Uterus (tissue), 4 donors: Measurements from ENCODE around the gene ENTPD7. TPM values are rescaled to one million over a fixed set of nuclear protein-coding genes. Genes with fewer than 3 reads are reported as not detected.

Experiments
- DNase-seq, 2 donors: peaks; one replicate each; pipeline ENCODE4 v3.0.0-alpha.2; 2019 to 2020
- H3K27ac ChIP-seq, 2 donors: fragments of 200-600 bp; sonication (generic); 1 replicate in 1 of 2; 2 replicates in 1 of 2; pipeline ENCODE4 v1.5.1; 2016 to 2018
- H3K27me3 ChIP-seq, 2 donors: fragments of 200-600 bp; sonication (generic); one replicate each; pipeline ENCODE4 v1.5.1; 2018 to 2019; ENCODE audit warnings: control low read depth in 1 of 2
- H3K36me3 ChIP-seq, 2 donors: fragments of 200-600 bp; sonication (generic); one replicate each; pipeline ENCODE4 v1.5.1; 2019; ENCODE audit warnings: control low read depth in 1 of 2
- H3K4me1 ChIP-seq, 2 donors: fragments of 200-600 bp; sonication (generic); one replicate each; pipeline ENCODE4 v1.5.1; 2018 to 2019; ENCODE audit warnings: control low read depth in 1 of 2
- H3K4me3 ChIP-seq, 2 donors: fragments of 200-600 bp; sonication (generic); 1 replicate in 1 of 2; 2 replicates in 1 of 2; pipeline ENCODE4 v1.5.1; 2018 to 2019; ENCODE audit warnings: mild to moderate bottlenecking in 1 of 2
- H3K9me3 ChIP-seq, 2 donors: fragments of 200-600 bp; sonication (generic); one replicate each; pipeline ENCODE4 v1.5.1; 2019; ENCODE audit warnings: control low read depth in 1 of 2
- POLR2A ChIP-seq, 2 donors: fragments of 450-650 bp; IDR thresholded peaks; one replicate each; pipeline ENCODE4 v1.6.1; 2016; ENCODE audit warnings: antibody characterized with exemption in 2 of 2, mild to moderate bottlenecking in 1 of 2, moderate library complexity in 1 of 2
- intact Hi-C: fragments of 100-400 bp; cut with DNase I; formaldehyde crosslinking; loops from one replicate; pipeline ENCODE4 v1.15.1; 2023; ENCODE audit warnings: low total_unique reads
- total RNA-seq, 4 donors: library from RNA; depleted of rRNA in 3 of 4; stranded (reverse); fragments of >200 nt in 3 of 4; gene quantifications; one replicate each; pipeline versions ENCODE4 v1.1.0 to v1.2.4, GENCODE V29; 2014 to 2023
- TF ChIP-seq, protein P1 (sequence below), 4 experiments: fragments of 200-600 bp in 2 of 4; fragments of 450-650 bp in 2 of 4; sonication (generic) in 2 of 4; IDR thresholded peaks; one replicate each; pipeline ENCODE4 v1.5.1; 2016 to 2019; ENCODE audit warnings: antibody characterized with exemption in 4 of 4, mild to moderate bottlenecking in 2 of 4, moderate library complexity in 1 of 4
- donor health status: DM: yes; HTN: yes; CAD: no.

ENTPD7 gene
- total RNA-seq, 4 donors from 2014 or later, result 0.26 to 25.2 (median 5.0) TPM

GRCh38 chr10:99647601-99648151 is 11.6 kb upstream of the ENTPD7 start:
- Histone ChIP-seq H3K27ac (no peak overlapping the region), H3K9me3 (no peaks in the 10 kb centered on the region), H3K4me3 (no peak overlapping the region), H3K4me1 (no peaks in the 10 kb centered on the region), H3K27me3 (no peaks in the 10 kb centered on the region), H3K36me3 (no peaks in the 10 kb centered on the region)
- DNase-seq, result no peak
- TF ChIP-seq, protein P1, sequence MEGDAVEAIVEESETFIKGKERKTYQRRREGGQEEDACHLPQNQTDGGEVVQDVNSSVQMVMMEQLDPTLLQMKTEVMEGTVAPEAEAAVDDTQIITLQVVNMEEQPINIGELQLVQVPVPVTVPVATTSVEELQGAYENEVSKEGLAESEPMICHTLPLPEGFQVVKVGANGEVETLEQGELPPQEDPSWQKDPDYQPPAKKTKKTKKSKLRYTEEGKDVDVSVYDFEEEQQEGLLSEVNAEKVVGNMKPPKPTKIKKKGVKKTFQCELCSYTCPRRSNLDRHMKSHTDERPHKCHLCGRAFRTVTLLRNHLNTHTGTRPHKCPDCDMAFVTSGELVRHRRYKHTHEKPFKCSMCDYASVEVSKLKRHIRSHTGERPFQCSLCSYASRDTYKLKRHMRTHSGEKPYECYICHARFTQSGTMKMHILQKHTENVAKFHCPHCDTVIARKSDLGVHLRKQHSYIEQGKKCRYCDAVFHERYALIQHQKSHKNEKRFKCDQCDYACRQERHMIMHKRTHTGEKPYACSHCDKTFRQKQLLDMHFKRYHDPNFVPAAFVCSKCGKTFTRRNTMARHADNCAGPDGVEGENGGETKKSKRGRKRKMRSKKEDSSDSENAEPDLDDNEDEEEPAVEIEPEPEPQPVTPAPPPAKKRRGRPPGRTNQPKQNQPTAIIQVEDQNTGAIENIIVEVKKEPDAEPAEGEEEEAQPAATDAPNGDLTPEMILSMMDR (IDR thresholded peaks at IDR 0.05), result no peak
- TF ChIP-seq POLR2A (IDR thresholded peaks at IDR 0.05), result no peak
- intact Hi-C loops, result no loop called here

- H3K4me1 ChIP-seq, result no peaks in the 10 kb centered on the region
- no peaks in the 10 kb centered on the region for H3K27me3 ChIP-seq
- TF ChIP-seq POLR2A (IDR thresholded peaks at IDR 0.05), result no peak
- TF ChIP-seq, protein P1 (IDR thresholded peaks at IDR 0.05), result no peak
- H3K27ac ChIP-seq, result no peak overlapping the region
- DNase-seq, result no peak
- H3K36me3 ChIP-seq, result no peaks in the 10 kb centered on the region
- no peak overlapping the region for H3K4me3 ChIP-seq
- intact Hi-C loops, result no loop called here
- no peaks in the 10 kb centered on the region for H3K9me3 ChIP-seq
Observed at GRCh38 chr10:99648717-99649116, 10.6 kb upstream of the ENTPD7 start.

- no peaks in the 10 kb centered on the region for H3K27me3 ChIP-seq
- no peak for DNase-seq
- no peak overlapping the region for H3K27ac ChIP-seq
- intact Hi-C loops, result no loop called here
- TF ChIP-seq, protein P1 (IDR thresholded peaks at IDR 0.05), result no peak
- TF ChIP-seq POLR2A (IDR thresholded peaks at IDR 0.05), result no peak
- H3K4me3 ChIP-seq, result no peak overlapping the region
- H3K36me3 ChIP-seq, result no peaks in the 10 kb centered on the region
- no peaks in the 10 kb centered on the region for H3K9me3 ChIP-seq
- no peaks in the 10 kb centered on the region for H3K4me1 ChIP-seq
Observed at GRCh38 chr10:99652800-99653390, 6.4 kb upstream of the ENTPD7 start.

DNA sequence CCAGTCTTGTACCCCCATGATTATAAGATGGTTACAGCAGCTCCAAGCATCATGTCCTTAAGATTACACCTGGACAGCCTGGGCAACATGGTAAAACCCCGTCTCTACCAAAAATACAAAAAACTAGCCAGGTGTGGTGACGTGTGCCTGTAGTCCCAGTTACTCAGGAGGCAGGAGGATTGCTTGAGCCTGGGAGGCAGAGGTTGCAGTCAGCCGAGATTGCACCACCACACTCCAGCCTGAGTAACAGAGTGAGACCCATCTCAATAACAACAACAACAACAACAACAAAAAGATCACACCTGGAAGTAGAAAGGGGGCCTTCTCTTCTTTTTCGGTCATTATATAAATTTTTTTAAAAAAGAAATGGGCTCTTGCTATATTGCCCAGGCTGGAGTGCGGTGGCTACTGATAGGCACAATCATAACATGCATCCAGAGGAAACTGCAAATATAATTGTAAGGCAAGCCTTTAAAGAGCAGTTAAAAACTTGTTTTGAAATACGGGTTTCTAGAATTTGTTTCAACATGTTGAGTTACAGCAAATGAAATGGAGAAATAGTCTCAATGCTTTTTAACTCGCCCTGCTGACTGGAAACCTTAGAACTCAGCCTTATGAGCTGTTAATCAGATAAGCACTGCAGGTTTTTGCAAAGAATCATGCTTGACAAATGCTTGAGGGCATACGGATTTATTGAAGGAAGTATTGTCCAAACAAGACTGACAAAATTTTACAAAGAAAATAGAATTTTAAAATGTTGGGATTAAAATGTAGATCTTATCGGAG is 4.7 kb upstream of the ENTPD7 start:
- Histone ChIP-seq H3K9me3 (no peaks in the 10 kb centered on the region), H3K27me3 (no peaks in the 10 kb centered on the region), H3K4me3 (no peak overlapping the region), H3K4me1 (peaks cover 0 to 5% of the 10 kb centered on the region in 2 donors), H3K27ac (no peak overlapping the region), H3K36me3 (no peaks in the 10 kb centered on the region)
- intact Hi-C loops, result no loop called here
- no peak for TF ChIP-seq POLR2A (IDR thresholded peaks at IDR 0.05)
- TF ChIP-seq, protein P1 (IDR thresholded peaks at IDR 0.05), result no peak
- no peak for DNase-seq
